ENCODE data around the gene SUPT4H1.
A peak's percentile ranks its signal among the peaks of the same experiment; 100 is the strongest.

Gene SUPT4H1

DNA sequence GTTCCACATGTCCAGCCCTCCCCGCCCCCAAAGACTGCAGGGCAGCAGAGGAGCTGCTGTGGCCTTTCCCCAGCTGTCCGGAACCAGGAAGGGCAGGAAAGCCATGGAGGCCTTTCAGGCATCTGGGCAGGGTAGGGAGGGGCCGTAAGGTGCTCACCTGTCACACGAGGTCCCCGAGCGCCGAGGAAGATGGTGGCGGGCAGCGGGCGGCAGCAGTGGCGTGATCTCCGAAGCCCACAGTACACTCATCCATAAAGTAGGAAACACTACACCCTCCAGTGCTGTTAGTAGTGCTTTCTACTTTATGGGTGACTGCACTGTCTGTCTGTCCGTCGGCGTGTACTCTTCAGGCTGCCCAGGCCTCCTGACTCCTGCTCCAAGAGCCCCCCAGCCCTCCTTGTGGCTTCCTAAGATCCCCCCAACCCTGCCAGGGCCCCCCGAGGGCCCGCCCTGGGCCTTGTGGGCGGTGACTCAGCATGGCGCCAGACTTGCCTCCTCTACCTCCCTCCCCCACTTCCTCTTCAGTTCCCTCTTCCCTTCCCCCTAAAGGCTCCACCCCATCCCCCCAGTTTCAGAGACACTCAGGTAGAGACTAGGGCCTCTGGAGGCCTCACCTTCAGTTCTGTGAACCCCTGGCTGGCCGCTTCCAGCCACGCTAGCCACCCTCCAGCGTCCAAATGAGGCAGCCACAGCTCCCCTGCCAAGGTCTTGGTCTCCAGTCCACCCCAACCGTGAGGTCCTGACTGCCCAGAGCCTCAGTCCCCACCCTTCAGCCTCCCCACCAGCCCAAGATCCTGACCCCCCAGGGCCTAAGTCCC is 20.8 kb downstream of the SUPT4H1 start:
- TF ChIP-seq, protein P1, sequence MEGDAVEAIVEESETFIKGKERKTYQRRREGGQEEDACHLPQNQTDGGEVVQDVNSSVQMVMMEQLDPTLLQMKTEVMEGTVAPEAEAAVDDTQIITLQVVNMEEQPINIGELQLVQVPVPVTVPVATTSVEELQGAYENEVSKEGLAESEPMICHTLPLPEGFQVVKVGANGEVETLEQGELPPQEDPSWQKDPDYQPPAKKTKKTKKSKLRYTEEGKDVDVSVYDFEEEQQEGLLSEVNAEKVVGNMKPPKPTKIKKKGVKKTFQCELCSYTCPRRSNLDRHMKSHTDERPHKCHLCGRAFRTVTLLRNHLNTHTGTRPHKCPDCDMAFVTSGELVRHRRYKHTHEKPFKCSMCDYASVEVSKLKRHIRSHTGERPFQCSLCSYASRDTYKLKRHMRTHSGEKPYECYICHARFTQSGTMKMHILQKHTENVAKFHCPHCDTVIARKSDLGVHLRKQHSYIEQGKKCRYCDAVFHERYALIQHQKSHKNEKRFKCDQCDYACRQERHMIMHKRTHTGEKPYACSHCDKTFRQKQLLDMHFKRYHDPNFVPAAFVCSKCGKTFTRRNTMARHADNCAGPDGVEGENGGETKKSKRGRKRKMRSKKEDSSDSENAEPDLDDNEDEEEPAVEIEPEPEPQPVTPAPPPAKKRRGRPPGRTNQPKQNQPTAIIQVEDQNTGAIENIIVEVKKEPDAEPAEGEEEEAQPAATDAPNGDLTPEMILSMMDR (IDR thresholded peaks at IDR 0.05; ENCODE audit: extremely low read depth, insufficient read depth, missing control alignments), result no peak
- no peak for DNase-seq (ENCODE audit: low spot score)
- in situ Hi-C loops (cut with MboI; ENCODE audit: low pct_unique_long_range_greater_than_20kb, low sequenced_read_pairs, unreplicated experiment), result no loop called here

DNA sequence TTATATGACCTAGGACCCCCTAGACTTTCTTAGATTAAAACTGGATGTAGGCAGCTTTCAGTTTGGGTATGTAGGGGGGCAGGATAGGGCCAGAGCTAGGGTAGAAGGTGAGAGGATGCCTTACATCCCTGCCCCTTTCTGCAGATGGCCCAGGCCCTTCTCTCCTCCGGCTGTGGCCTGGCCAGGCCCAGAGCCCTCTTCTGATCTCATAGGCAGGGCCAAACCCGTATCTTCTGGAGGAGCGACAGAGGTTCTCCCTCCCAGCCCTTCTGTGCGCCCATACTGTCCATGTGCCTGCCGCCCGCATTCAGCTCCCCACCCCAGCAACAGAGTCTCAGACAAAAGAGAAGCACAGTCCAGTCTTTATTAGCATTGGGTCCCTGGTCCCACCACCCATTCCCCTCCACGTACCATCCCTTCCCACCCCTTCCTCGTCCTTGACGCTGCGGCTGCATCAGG is 21.4 kb downstream of the SUPT4H1 start:
- TF ChIP-seq, protein P1 (IDR thresholded peaks at IDR 0.05; ENCODE audit: extremely low read depth, insufficient read depth, missing control alignments), result no peak
- DNase-seq (ENCODE audit: low spot score), result no peak
- in situ Hi-C loops (cut with MboI; ENCODE audit: low pct_unique_long_range_greater_than_20kb, low sequenced_read_pairs, unreplicated experiment), result no loop called here

DNA sequence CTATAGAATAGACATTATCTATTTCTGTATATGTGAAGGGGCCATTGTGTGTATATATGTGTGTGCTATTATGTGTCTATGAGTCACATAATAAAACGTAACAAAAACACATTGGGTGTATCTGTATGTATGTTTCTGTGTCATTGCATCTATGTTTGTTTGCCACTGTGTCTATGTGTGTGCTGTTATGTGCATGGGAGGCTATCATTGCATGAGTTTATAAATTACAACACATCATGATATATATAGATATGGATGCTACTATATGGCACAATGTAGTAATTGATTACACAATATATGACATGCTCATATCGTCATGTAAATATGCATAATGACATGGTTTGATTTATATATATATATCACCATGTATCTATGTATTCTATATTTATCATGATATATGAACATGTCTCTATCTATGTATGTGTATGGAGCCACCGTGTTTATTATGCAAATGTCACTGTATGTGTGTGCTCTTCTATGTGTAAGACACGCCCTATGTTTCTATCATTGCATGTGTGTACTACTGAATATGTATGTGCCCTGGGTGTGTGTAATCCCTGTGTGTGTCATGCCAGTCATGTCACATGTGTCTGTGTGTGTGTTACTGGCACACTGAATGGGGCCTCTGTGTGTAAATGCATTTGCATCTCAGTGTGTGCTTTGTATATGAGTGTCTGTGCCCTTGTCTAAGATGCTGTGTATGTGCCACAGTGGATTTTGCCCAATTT is 22.0 kb downstream of the SUPT4H1 start:
- TF ChIP-seq, protein P1 (IDR thresholded peaks at IDR 0.05; ENCODE audit: extremely low read depth, insufficient read depth, missing control alignments), result no peak
- DNase-seq (ENCODE audit: low spot score), result no peak
- in situ Hi-C loops (cut with MboI; ENCODE audit: low pct_unique_long_range_greater_than_20kb, low sequenced_read_pairs, unreplicated experiment), result no loop called here

DNA sequence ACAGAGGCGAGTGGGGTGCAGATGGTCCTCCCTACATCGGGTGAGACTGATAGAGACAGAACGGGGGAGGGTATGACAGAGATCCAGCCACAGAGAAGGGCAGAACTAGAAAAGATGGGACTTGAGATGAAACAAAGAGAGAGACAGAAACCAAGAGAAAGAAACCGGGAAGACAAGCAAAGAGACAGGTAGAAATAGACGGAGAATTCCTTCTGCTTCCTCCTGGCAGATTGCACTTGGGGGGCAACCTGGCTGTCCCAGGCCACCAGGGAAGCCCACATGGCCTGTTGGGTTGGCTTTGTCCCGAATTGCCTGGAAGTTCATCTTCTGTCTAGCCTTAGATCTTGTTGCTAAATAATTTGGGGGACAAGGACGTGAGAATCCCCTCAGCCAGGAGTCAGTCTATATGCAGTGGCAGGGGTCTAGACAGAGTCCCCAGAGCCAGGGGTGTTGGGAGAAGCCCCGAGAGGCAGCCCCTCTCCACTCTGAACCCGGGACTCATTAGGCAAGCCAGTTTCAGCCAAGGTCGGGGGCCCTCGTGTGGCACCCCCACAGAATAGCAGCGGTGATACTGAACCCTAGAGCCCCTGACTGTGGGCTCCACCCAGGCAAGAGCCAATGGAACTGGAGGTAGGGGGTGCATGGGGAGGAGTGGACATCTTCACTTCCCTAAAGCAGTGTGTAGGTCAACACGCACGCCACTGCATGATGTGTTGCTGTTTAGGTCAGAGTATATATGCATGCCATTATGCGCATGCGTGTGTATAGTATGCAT is 22.8 kb downstream of the SUPT4H1 start:
- TF ChIP-seq, protein P1 (IDR thresholded peaks at IDR 0.05; ENCODE audit: extremely low read depth, insufficient read depth, missing control alignments), result peak; percentile 63
- in situ Hi-C loops (cut with MboI; ENCODE audit: low pct_unique_long_range_greater_than_20kb, low sequenced_read_pairs, unreplicated experiment), result no loop called here
- peak; percentile 81 for DNase-seq (ENCODE audit: low spot score)

DNA sequence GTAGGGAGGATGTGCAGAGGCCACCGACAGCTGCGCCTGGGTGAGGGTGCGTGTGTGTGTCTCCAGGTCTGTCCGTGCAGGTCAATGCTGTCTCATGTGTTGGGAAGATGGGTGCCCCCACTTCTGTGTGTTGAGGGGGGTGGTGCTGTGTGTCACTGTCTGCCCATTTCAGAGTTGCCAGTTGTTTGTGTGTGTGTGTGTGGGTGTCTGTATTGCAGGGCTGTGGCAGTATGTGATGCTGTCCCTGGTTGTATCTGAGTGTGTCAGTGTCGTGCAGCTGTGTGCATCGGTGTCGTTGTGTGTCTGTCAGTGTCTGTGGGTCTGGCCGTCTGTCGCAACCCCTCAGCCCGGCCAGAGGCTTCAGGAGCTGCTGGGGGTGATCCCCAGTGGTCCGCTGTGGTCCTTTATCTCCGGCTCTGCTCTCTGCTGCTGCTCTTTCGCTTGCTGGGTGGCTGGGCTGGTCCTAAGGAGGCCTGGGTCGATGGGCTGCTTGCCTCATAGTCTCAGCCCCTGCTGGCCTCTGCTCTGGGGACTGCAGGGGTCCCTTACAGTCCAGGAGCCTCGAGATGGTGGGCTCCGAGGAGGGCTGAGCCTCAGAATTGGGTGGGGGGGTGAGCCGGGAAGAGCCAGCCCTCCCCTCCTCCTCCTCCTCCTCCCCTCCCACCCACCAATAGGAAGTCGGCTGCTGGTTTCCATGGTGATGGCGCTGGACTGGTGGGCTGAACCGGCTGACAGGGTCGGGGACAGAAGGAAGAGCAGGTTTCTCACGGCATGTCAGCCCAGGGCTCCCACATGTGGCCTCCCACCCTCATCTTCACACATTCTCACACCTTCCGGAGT is 23.6 kb downstream of the SUPT4H1 start, which contains the start of gene TSPOAP1:
TSPOAP1 (minus strand) TSS at position 601 of the 840 bp plus-strand sequence. CDS start 875 bp downstream, outside the sequence.
- in situ Hi-C loops (cut with MboI; ENCODE audit: low pct_unique_long_range_greater_than_20kb, low sequenced_read_pairs, unreplicated experiment), result no loop called here
- peak; percentile 80 for DNase-seq (ENCODE audit: low spot score)
- TF ChIP-seq, protein P1 (IDR thresholded peaks at IDR 0.05; ENCODE audit: extremely low read depth, insufficient read depth, missing control alignments), result no peak
